ENCODE data around the gene ZFAND2B.

- TF ChIP-seq, protein P1, sequence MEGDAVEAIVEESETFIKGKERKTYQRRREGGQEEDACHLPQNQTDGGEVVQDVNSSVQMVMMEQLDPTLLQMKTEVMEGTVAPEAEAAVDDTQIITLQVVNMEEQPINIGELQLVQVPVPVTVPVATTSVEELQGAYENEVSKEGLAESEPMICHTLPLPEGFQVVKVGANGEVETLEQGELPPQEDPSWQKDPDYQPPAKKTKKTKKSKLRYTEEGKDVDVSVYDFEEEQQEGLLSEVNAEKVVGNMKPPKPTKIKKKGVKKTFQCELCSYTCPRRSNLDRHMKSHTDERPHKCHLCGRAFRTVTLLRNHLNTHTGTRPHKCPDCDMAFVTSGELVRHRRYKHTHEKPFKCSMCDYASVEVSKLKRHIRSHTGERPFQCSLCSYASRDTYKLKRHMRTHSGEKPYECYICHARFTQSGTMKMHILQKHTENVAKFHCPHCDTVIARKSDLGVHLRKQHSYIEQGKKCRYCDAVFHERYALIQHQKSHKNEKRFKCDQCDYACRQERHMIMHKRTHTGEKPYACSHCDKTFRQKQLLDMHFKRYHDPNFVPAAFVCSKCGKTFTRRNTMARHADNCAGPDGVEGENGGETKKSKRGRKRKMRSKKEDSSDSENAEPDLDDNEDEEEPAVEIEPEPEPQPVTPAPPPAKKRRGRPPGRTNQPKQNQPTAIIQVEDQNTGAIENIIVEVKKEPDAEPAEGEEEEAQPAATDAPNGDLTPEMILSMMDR (optimal IDR thresholded peaks at IDR 0.05 in 1 of 3, IDR thresholded peaks at IDR 0.05 in 1 of 3, conservative IDR thresholded peaks at IDR 0.05 in 1 of 3; ENCODE audit: extremely low read depth in 1 of 3, insufficient read depth in 2 of 3, low read length in 3 of 3) = no peak
- no peak for TF ChIP-seq EZH2 (IDR thresholded peaks at IDR 0.05; ENCODE audit: low read length)
Measured at GRCh38 chr2:219246559-219246958, 40.0 kb downstream of the ZFAND2B start.
